Endothelial cell (in vitro differentiated cells): ENCODE measurements around the gene EGFL7. TPM values are rescaled to one million over a fixed set of nuclear protein-coding genes. Genes with fewer than 3 reads are reported as not detected.
"Not testable (repeated sequence)": the region's sequence is repeated elsewhere in the genome, so short reads cannot be mapped to it uniquely, and the experiment has no call there.

Experiments
- DNase-seq: peaks from one replicate; pipeline ENCODE4 v3.0.0; 2021; ENCODE audit warnings: low spot score
- H3K27ac Mint-ChIP-seq: one replicate; pipeline ENCODE4 v1.8.0; 2021; ENCODE audit warnings: mixed read lengths, inconsistent platforms; ENCODE audit not compliant: unreplicated experiment
- H3K27me3 Mint-ChIP-seq: one replicate; pipeline ENCODE4 v1.8.0; 2021; ENCODE audit warnings: mild to moderate bottlenecking, moderate library complexity, mixed read lengths, inconsistent platforms; ENCODE audit not compliant: unreplicated experiment
- H3K36me3 Mint-ChIP-seq: one replicate; pipeline ENCODE4 v1.8.0; 2021; ENCODE audit warnings: mild to moderate bottlenecking, low read depth, mixed read lengths, inconsistent platforms; ENCODE audit not compliant: unreplicated experiment
- H3K4me1 Mint-ChIP-seq: one replicate; pipeline ENCODE4 v1.8.0; 2021; ENCODE audit warnings: mild to moderate bottlenecking, mixed read lengths, inconsistent platforms; ENCODE audit not compliant: unreplicated experiment
- H3K4me3 Mint-ChIP-seq: one replicate; pipeline ENCODE4 v1.8.0; 2021; ENCODE audit warnings: mild to moderate bottlenecking, mixed read lengths, inconsistent platforms; ENCODE audit not compliant: unreplicated experiment
- H3K9me3 Mint-ChIP-seq: one replicate; pipeline ENCODE4 v1.8.0; 2021; ENCODE audit warnings: mixed read lengths, inconsistent platforms; ENCODE audit not compliant: unreplicated experiment
- total RNA-seq: library from RNA; stranded (reverse); fragmentation: NEBNext Ultra II Directional; extraction: Animal tissue kit (Norgen Biotek cat#: 25700); gene quantifications from one replicate; pipeline ENCODE4 v1.2.1, GENCODE V29; 2021; ENCODE audit not compliant: unreplicated experiment
- TF ChIP-seq, protein P1 (sequence below): fragments of 200-600 bp; sonication (generic); IDR thresholded peaks from one replicate; pipeline ENCODE4 v1.5.0; 2021; ENCODE audit warnings: antibody characterized with exemption; ENCODE audit not compliant: unreplicated experiment

Gene EGFL7
- total RNA-seq, 1 donor from 2014 or later = 945 TPM

DNA sequence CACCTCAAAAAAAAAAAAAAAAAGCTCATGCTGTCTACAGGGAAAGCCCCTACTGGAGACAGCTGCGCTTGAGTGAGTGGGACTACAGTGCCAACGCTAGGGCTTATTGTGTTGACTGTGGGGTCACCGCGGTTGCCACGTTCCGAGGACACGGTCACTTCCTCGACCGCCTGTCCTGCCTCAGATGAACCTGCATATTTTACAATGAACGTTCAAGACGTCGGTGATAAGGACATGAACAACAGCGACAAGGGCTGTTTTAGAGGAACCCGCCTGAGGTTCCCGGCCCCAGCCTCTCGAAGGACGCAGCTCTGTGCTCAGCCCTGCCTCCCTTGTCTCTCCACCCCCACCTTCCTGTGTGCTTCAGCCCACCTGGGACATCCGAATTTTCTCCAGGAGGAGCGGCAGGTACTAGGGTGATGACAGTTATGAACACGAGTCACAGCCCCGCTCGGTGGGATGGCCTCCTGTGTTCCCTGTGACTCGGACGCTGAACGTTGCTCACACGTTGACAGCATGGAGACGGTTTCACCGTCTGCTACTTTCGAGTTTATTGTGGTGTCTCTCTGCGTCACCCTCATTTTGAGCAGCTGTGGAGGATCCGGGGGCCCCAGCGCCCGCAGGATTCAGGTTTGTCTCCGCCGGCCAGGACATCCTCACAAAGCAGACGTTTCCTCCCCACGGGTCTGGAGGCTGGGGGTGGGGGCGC lies 38.4 kb downstream of the EGFL7 start:
- H3K9me3 Mint-ChIP-seq = no peaks in the 10 kb centered on the region
- peak overlapping the region; percentile 84 for H3K27ac Mint-ChIP-seq
- peaks cover 19% of the 10 kb centered on the region for H3K27me3 Mint-ChIP-seq
- TF ChIP-seq, protein P1, sequence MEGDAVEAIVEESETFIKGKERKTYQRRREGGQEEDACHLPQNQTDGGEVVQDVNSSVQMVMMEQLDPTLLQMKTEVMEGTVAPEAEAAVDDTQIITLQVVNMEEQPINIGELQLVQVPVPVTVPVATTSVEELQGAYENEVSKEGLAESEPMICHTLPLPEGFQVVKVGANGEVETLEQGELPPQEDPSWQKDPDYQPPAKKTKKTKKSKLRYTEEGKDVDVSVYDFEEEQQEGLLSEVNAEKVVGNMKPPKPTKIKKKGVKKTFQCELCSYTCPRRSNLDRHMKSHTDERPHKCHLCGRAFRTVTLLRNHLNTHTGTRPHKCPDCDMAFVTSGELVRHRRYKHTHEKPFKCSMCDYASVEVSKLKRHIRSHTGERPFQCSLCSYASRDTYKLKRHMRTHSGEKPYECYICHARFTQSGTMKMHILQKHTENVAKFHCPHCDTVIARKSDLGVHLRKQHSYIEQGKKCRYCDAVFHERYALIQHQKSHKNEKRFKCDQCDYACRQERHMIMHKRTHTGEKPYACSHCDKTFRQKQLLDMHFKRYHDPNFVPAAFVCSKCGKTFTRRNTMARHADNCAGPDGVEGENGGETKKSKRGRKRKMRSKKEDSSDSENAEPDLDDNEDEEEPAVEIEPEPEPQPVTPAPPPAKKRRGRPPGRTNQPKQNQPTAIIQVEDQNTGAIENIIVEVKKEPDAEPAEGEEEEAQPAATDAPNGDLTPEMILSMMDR = no peak
- peaks cover 40% of the 10 kb centered on the region for H3K4me1 Mint-ChIP-seq
- peak; percentile 11 for DNase-seq
- H3K36me3 Mint-ChIP-seq = peaks cover 6% of the 10 kb centered on the region
- H3K4me3 Mint-ChIP-seq = no peak overlapping the region

DNA sequence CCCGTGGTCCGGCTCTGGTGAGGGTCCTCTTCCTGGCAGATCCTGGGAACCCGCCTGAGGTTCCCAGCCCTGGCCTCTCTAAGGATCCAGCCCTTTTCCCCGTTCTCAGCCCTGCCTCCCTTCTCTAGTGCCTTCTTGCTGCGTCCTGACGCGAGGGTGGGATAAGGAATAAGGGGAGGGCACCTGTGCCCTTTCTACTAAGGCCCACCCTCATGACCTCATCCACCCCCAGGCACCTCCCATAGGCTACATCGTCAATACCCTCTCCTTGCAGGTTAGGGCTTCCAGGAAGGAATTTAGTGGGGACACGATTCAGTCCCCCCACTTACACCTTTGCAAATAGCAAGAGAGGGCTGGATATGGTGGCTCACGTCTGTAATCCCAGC lies 38.9 kb downstream of the EGFL7 start:
- Mint-ChIP-seq H3K4me3 (no peak overlapping the region), H3K36me3 (peaks cover 6% of the 10 kb centered on the region), H3K27ac (peak overlapping the region; percentile 84), H3K9me3 (no peaks in the 10 kb centered on the region), H3K4me1 (peaks cover 40% of the 10 kb centered on the region), H3K27me3 (peaks cover 19% of the 10 kb centered on the region)
- TF ChIP-seq, protein P1 = no peak
- peak; percentile 61 for DNase-seq

DNA sequence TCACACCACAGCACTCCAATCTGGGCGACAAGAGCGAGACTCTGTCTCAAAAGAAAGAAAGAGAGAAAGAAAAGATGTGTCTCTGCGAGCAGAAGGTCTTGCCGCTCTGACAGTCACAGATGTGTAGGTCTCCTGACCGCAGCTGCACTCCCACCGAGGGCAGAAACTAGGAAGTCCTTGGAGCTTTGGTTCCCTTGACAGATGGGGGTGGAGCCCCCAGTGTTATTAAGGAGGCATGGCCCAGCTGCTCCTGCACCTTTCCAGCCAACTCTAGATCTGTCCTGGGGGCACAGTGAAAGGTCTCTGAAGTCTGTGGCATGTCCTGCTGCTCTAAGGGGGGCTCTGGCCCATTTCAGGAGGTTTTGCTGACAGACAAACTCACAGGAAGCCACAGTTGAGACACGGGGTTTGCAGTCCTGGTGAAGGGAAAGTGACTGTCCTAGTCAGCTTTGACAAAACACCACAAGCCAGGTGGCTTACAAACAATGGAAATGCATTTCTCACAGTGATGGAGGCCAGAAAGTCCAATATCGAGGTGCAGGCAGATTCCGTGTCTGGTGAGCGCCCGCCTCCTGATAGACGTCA lies 40.7 kb downstream of the EGFL7 start:
- Mint-ChIP-seq H3K27ac (no peak overlapping the region), H3K4me1 (peaks cover 40% of the 10 kb centered on the region), H3K36me3 (peaks cover 6% of the 10 kb centered on the region), H3K9me3 (no peaks in the 10 kb centered on the region), H3K27me3 (peaks cover 16% of the 10 kb centered on the region), H3K4me3 (no peak overlapping the region)
- TF ChIP-seq, protein P1 = no peak
- no peak for DNase-seq

DNA sequence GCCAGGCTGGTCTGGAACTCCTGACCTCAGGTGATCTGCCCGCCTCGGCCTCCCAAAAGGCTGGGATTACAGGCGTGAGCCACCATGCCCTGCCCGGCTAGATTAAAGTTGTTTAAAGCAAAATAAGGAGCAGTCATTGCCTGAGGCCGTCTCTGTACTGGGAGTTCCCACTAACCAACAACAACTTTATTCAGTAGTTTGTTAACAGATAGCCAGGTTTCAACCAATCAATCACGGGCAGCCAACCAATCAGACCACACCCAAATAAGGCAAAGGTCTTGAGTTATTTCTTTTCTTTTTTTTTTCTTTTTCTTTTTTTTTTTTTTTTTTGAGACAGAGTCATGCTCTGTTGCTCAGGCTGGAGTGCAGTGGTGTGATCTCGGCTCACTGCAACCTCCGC lies 42.0 kb downstream of the EGFL7 start:
- not testable (repeated sequence) for H3K27ac Mint-ChIP-seq, H3K4me3 Mint-ChIP-seq, H3K9me3 Mint-ChIP-seq, H3K36me3 Mint-ChIP-seq, DNase-seq
- H3K4me1 Mint-ChIP-seq = peaks cover 43% of the 10 kb centered on the region
- H3K27me3 Mint-ChIP-seq = peaks cover 20% of the 10 kb centered on the region

DNA sequence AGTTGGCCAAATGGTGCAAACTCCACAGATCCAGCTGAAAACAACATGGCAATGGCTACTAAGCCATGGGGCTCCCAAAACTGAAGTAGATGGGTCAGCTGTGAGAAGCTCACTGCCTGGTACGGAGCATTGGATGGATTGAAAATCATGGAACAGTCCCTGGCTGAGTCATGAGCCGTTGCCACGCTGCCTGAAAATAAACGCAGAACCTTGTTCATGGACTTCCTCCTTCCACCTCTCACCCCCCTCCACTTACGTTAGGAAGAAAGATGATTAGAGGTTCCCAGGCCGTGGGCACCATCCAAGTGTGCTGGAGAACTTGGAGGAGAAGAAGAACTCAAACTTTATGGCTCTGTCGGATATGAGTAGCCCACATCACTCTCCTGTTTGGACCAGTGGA lies 42.8 kb downstream of the EGFL7 start:
- TF ChIP-seq, protein P1 = no peak
- Mint-ChIP-seq H3K27me3 (peaks cover 23% of the 10 kb centered on the region), H3K27ac (peak overlapping the region; percentile 36), H3K4me3 (peak overlapping the region; percentile 10), H3K36me3 (peaks cover 9% of the 10 kb centered on the region), H3K4me1 (peaks cover 47% of the 10 kb centered on the region), H3K9me3 (no peaks in the 10 kb centered on the region)
- DNase-seq = no peak
